GM12892 (cell line): Measurements from ENCODE around the gene WNK4.

Source experiments
- POLR2A ChIP-seq: IDR thresholded peaks from 2 replicates; pipeline ENCODE4 v1.6.1; 2011; ENCODE audit warnings: low read depth, low read length, control low read depth
- POLR2AphosphoS5 ChIP-seq: IDR thresholded peaks from 2 replicates; pipeline ENCODE4 v1.6.1; 2011; ENCODE audit warnings: low read depth, low read length, control low read depth
- TAF1 ChIP-seq: IDR thresholded peaks from 2 replicates; pipeline ENCODE4 v1.6.1; 2011; ENCODE audit warnings: low read depth, mild to moderate bottlenecking, control low read depth, low read length, borderline replicate concordance

- TF ChIP-seq POLR2A (no peak), TAF1 (no peak), POLR2AphosphoS5 (no peak)
These were observed 20.3 kb upstream of the WNK4 start for GRCh38 chr17:42759982-42760651.
